ENCODE data around the gene ZFYVE21.

ZFYVE21 gene

DNA sequence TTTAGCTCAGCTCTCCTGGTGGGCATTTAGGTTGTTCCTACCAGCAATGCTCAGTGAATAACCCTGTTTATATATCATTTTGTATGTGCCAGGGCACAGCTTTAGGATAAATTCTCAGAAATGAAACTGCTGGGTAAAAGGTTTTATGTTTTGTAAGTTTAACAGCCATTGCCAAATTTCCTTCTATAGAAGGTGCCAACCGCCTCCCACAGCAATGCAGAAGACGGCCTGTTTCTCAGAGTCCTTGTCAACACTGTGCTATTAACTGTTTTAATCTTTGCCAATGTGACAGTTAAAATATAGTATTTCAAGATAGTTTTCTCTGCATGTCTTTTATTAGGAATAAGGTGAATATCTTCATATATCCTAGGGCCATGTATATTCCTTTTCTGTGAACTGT lies 66.8 kb downstream of the ZFYVE21 start:
- no peak for DNase-seq (ENCODE audit: low spot score)
- TF ChIP-seq, protein P1, sequence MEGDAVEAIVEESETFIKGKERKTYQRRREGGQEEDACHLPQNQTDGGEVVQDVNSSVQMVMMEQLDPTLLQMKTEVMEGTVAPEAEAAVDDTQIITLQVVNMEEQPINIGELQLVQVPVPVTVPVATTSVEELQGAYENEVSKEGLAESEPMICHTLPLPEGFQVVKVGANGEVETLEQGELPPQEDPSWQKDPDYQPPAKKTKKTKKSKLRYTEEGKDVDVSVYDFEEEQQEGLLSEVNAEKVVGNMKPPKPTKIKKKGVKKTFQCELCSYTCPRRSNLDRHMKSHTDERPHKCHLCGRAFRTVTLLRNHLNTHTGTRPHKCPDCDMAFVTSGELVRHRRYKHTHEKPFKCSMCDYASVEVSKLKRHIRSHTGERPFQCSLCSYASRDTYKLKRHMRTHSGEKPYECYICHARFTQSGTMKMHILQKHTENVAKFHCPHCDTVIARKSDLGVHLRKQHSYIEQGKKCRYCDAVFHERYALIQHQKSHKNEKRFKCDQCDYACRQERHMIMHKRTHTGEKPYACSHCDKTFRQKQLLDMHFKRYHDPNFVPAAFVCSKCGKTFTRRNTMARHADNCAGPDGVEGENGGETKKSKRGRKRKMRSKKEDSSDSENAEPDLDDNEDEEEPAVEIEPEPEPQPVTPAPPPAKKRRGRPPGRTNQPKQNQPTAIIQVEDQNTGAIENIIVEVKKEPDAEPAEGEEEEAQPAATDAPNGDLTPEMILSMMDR (IDR thresholded peaks at IDR 0.05): no peak
- no peak overlapping the region for H3K27ac ChIP-seq
- no peak overlapping the region for H3K4me3 ChIP-seq

Measured in coronary artery (tissue), 2 donors.